Measurements from ENCODE around the gene NRROS.

NRROS gene

DNA sequence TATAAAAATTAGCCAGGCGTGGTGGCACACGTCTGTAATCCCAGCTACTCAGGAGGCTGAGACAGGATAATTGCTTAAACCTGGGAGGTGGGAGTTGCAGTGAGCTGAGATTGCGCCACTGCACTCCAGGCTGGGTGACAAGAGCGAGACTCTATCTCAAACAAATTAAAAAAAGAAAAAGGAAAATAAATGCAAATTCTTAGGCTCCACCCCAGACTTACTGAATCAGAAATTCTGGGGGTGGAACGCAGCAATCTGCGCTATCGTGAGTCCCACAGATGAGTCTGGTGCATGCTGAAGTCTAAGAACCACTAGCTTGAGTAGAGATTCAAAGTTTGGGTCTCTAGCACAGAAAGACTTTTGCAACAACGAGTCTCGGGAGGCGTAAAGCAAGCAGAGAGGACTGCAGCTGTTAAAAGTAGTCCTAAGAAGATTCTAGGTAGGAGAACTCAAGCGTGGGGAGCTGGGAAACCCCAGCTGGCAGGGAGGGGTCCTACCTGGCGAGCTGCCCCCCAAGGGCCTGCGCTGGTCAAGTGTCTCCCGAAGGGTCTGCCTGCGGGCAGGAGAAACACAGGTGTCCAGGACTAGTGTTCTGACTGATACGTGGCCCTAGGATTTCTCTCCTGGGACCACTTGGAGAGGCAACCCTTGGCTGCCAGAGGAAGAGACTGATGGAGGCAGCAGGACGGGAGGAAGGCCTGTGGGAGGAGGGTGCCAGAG lies 50.6 kb downstream of the NRROS start:
- DNase-seq = no peak

DNA sequence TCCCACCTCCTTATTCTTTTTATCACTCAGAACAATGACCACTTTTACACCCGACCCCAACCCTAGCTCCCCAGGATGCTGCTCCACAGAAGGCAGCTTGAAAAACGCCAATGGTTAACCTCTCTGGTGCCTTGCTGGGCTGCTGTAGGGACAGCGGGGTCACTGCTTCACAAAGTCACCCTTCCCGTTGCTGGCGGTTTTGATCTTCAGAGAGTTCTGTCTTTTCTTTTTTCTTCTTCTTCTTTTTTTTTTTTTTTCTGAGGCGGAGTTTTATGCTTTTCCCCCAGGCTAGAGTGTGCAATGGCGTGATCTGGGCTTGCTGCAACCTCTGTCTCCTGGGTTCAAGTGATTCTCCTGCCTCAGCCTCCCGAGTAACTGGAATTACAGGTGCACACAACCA lies 51.9 kb downstream of the NRROS start:
- no peak for DNase-seq

DNA sequence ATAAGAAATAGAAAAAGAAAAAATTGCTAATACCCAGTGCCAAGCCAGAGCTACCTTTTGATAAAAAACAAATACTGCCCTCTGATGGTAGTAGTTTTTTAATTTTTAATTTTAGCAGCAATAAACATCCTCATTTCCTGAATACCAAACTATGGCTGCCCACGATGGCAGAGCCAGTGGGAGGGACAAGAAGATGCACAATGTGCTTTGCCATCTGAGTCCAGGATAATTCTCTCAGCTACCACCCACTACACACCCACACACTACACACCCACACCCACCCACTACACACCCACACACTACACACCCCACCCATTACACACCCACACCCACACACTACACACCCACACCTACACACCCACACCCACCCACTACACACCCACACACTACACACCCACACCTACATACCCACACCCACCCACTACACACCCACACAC lies 54.7 kb downstream of the NRROS start:
- DNase-seq = no peak

DNA sequence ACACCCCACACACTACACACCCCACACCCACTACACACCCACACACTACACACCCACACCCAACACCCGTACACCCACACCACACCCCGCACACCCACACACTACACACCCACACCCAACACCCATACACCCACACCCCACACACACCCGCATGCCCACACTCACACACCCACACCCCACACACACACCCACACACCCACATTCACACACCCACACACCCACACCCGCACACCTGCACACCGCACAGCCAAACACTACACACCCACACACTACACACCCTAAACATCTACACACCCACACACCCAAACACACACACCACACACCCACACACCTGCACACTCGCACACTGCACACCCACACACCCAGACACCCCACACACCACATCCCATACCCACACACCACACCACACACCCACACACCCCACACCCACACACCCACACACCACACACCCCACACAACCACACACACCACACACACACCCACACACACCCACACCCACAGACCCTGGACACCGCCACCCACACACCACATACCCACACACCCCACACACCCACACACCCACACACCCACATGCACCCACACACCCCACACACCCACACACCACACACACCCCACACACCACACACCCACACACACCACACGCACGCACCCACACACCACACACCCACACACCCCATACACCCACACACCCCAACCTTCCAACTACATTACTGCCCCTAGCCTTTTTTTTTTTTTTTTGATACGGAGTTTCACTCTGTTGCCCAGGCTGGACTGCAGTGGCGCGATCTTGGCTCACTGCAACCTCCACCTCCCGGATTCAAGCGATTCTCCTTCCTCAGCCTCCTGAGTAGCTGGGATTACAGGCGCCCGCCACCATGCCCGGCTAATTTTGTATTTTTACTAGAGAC lies 55.7 kb downstream of the NRROS start:
- no peak for DNase-seq

DNA sequence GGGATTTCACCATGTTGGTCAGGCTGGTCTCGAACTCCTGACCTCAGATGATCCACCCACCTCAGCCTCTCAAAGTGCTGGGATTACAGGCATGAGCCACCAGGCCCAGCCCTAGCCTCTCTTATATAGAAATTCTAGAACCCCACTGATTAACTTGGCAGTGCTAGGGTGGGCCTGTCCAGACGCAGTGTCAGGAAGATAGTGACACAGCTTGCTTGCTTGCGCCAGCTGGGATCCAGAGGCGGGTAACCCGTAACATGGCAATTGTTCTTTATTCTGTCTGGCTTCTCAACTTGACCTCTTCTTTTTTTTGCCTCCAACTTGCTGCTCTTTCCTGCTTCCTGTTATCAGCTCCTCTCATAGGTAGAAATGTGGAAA lies 56.3 kb downstream of the NRROS start:
- no peak for DNase-seq

DNA sequence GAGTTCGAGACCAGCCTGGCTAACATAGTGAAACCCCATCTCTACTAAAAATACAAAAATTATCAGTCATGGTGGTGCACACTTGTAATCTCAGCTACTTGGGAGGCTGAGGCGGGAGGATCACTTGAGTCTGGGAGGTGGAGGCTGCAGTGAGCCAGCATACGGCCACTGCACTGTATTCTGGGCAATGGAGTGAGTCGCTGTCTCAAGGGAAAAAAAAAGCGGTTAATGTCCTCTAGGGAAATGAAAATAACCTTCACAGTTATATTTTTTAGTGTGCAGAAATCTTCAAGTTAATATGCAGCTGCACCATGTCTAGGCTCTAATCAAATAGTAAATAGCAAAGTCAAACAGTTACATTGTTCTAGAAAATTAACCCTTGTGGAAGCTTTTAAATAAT lies 57.8 kb downstream of the NRROS start:
- no peak for DNase-seq

DNA sequence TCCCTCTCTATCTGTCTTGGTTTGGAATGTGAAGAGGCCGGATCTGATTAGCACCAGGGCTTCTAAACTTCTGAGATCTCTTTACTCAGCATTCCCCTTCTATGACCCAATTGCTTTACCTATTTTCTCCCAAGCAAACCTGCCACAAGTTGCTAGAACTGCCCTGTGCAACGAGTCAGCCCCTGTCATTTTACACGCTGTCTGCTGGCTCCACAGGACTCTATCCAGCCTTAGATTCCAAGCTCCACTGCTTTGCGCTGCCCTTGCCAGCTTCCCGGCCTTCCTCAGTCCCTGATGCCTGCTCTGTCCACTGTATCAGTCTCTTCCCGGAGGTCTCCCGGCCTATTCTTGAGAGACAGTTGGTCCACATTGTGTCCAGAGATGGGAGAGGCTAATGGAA lies 60.3 kb downstream of the NRROS start:
- no peak for DNase-seq

DNA sequence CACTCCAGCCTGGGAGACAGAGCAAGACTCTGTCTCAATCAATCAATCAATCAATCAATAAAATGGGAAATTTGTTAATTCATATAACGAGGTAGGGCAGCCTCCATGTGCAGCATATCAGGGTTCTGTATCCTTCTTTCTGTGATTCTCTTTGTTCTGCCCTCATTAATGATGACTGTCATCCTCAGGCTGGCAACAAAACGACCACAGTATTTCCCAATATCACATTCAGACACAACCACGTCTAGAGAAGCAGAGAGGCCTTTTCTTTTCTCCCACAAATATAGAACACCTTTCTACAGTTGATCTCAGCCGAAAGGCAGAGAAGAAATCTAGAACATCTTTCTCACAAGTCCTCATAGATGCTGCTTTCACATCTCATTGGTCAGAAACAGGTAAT lies 61.3 kb downstream of the NRROS start:
- DNase-seq = no peak

DNA sequence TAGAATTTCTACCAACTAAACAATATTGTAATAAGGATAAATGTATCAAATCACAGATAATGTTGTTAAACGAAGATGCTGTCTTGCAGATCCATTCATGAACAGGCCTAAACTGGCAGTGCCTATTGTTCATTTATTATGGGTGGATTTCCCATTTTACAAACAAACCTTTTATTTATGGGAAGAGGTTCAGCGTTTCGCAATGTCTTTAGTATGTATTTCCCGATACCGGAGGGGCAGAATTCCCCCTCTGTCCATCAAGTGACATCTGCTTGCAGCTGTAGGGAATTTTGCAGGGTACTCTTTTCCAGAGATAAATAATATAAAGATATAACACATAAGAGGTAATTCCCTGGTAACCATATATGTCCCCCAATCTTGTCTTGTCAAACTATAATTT lies 66.8 kb downstream of the NRROS start:
- DNase-seq = no peak

DNA sequence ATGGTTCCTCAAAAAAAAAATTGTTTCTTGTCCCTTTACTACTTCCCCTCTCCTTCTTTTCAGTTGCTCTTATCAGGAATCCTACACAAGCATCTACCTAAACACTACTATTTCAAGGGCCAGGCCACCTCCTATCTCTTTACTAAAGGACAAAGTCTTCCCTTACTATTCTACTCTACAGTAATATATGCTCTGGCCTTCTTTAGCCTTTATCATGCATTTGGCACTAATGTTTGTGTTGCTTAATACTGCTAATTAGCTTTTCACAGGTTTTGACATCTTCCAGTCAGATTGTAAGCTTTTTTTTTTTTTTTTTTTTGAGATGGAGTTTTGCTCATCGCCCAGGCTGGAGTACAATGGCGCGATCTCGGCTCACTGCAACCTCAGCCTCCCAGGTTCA lies 67.2 kb downstream of the NRROS start:
- no peak for DNase-seq

DNA sequence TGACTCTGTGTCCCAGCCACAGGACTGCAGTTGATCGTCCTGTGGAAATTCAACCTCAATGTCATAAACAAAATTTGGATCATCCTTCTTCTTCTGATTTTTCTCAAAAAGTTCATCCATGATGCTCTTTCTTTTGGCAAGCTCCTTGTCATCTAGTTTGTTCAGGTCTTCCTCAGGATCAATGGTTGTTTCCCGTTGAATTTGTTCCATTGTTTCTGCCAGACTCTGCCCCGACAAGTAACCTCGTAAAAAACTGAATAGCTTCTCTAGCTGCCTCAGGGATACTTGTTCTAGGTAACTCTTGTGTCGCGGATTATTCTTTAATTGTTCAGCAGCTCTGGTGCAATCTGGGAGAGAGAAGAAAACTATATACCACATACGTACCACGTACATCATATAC lies 68.1 kb downstream of the NRROS start:
- DNase-seq = no peak

DNA sequence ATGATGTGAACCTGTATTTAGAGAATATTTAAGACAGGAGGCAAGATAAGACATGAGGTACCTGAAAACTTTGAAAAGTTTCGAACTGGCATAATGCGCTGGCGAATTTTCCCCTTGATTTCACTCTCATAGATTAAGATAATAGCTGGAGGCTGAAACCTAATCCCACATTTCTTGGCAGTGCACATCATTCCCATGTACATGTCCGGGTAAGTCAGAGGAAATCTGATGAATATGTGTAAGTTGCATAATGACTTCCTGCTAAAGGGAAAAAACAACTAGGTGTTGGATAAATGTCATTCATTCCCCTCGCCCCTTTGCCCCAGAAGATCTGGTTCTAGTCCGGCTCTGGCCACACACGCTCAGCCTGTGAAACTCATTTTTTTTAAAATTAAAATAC lies 69.0 kb downstream of the NRROS start:
- DNase-seq = no peak

Measured in DMS 273 treated with DMSO at 0.1 percent for 48 hours (cell line).